K562 (cell line): ENCODE measurements around the gene WDR64. TPM values are rescaled to one million over a fixed set of nuclear protein-coding genes. Genes with fewer than 3 reads are reported as not detected.

Experiments used
- ARID3B ChIP-seq: fragments of 250-450 bp; sonication (Bioruptor Pico); IDR thresholded peaks from 2 replicates; pipeline ENCODE4 v1.4.0; 2020; ENCODE audit warnings: borderline replicate concordance
- CBX3 ChIP-seq, 2 experiments: IDR thresholded peaks; 1 replicate in 1 of 2; 2 replicates in 1 of 2; pipeline ENCODE4 v1.6.1; 2012; ENCODE audit warnings: inconsistent platforms in 2 of 2, low read length in 2 of 2, borderline replicate concordance in 1 of 2, control low read depth in 1 of 2
- CCNT2 ChIP-seq: IDR thresholded peaks from 2 replicates; pipeline ENCODE4 v1.6.1; 2011; ENCODE audit warnings: borderline replicate concordance, low read depth, mild to moderate bottlenecking, moderate library complexity, mixed read lengths, low read length; ENCODE audit not compliant: insufficient read length; ENCODE audit errors: extremely low read depth
- CXXC5 ChIP-seq: fragments of 250-450 bp; sonication (Bioruptor Pico); IDR thresholded peaks from 2 replicates; pipeline ENCODE4 v1.8.0; 2022; ENCODE audit warnings: inconsistent platforms, mild to moderate bottlenecking, moderate library complexity
- EHMT2 ChIP-seq: fragments of 450-650 bp; IDR thresholded peaks from 2 replicates; pipeline ENCODE4 v1.6.1; 2018; ENCODE audit warnings: antibody characterized with exemption
- HEY1 ChIP-seq: fragments of 250-450 bp; sonication (Bioruptor Pico); IDR thresholded peaks from 2 replicates; pipeline ENCODE4 v1.5.0; 2020; ENCODE audit warnings: mild to moderate bottlenecking, moderate library complexity, borderline replicate concordance
- JUNB ChIP-seq: fragments of 450-650 bp; formaldehyde crosslinking; conservative IDR thresholded peaks from 2 replicates; pipeline ENCODE4 v1.4.0; 2020; ENCODE audit warnings: mild to moderate bottlenecking
- NCOA1 ChIP-seq: fragments of 450-650 bp; IDR thresholded peaks from 2 replicates; pipeline ENCODE4 v1.6.1; 2016; ENCODE audit warnings: low read depth
- POLR2A ChIP-seq: fragments of 450-650 bp; conservative IDR thresholded peaks from 2 replicates; pipeline ENCODE4 v1.6.1; 2016
- STAT6 ChIP-seq: sonication (generic); formaldehyde crosslinking; IDR thresholded peaks from 2 replicates; pipeline ENCODE4 v1.8.1; 2023; ENCODE audit warnings: mild to moderate bottlenecking, missing genetic modification reagents
- TAL1 ChIP-seq: fragments of 450-650 bp; IDR thresholded peaks from 2 replicates; pipeline ENCODE4 v1.6.1; 2016; ENCODE audit warnings: mild to moderate bottlenecking
- ZC3H8 ChIP-seq: fragments of 450-650 bp; IDR thresholded peaks from 2 replicates; pipeline ENCODE4 v1.6.1; 2017
- ZNF133 ChIP-seq: fragments of 250-450 bp; sonication (Bioruptor Pico); IDR thresholded peaks from 2 replicates; pipeline ENCODE4 v1.4.0; 2020; ENCODE audit warnings: mild to moderate bottlenecking
- ZNF408 ChIP-seq: fragments of 250-450 bp; sonication (Bioruptor Pico); IDR thresholded peaks from 2 replicates; pipeline ENCODE4 v1.4.0; 2020; ENCODE audit warnings: low read depth, mild to moderate bottlenecking, moderate library complexity
- ZNF79 ChIP-seq: fragments of 250-450 bp; sonication (Bioruptor Pico); IDR thresholded peaks from 2 replicates; pipeline ENCODE4 v1.4.0; 2020; ENCODE audit warnings: low read depth, mild to moderate bottlenecking, moderate library complexity
- polyA plus RNA-seq, 8 experiments: library from polyadenylated mRNA; depleted of rRNA in 4 of 8; stranded (reverse) in 5 of 8; unstranded in 3 of 8; fragments of >200 nt; fragmentation: Nextera tagmentation in 2 of 8; fragmentation: Illumina TruSeq in 1 of 8; extraction: Ambion mirVana in 2 of 8; extraction: Trizol in 1 of 8; gene quantifications; 2 replicates each; pipeline versions ENCODE4 v1.2.1 to v1.2.3, GENCODE V29; 2011 to 2014; ENCODE audit warnings: inconsistent platforms in 1 of 8, missing spikeins in 1 of 8
- total RNA-seq, 7 experiments: library from RNA; depleted of rRNA in 6 of 7; stranded (reverse); fragments of >200 nt in 6 of 7; fragmentation: Illumina TruSeq in 2 of 7; extraction: Trizol in 2 of 7; gene quantifications; 2 replicates each; pipeline versions ENCODE4 v1.2.1 to v1.2.3, GENCODE V29; 2011 to 2021; ENCODE audit warnings: low replicate concordance in 1 of 7
- TF ChIP-seq, protein P1 (sequence below): sonication (generic); formaldehyde crosslinking; IDR thresholded peaks from 2 replicates; pipeline ENCODE4 v1.8.0; 2022; ENCODE audit warnings: mild to moderate bottlenecking, missing genetic modification reagents
- TF ChIP-seq, protein P2 (sequence below): fragments of 200-800 bp; sonication (Bioruptor generic); IDR thresholded peaks from 2 replicates; pipeline ENCODE4 v1.6.1; 2017; ENCODE audit warnings: missing genetic modification characterization, missing compliant biosample characterization
- TF ChIP-seq, protein P3 (sequence below): sonication (generic); formaldehyde crosslinking; IDR thresholded peaks from 2 replicates; pipeline ENCODE4 v1.8.0; 2023; ENCODE audit warnings: mild to moderate bottlenecking, missing genetic modification reagents

WDR64 gene
- total and polyA plus RNA-seq, 9 of the 15 experiments (the other 6 are each of a cell fraction or from before 2014, with no cell fraction given), result 0.06 to 0.29 (median 0.19) TPM; not detected in 5

- TF ChIP-seq ARID3B (CRISPR knock-in tag) (no peak), CCNT2 (peak; percentile 75), NCOA1 (no peak), TAL1 (peak; percentile 65), EHMT2 (no peak), POLR2A (no peak), CXXC5 (no peak), ZNF408 (CRISPR knock-in tag) (no peak), ZC3H8 (no peak), HEY1 (CRISPR knock-in tag) (no peak), ZNF133 (CRISPR knock-in tag) (no peak), ZNF79 (CRISPR knock-in tag) (no peak), STAT6 (CRISPR knock-in tag) (no peak), CBX3 (IDR thresholded peaks at IDR 0.05; ENCODE audit: borderline replicate concordance in 1 of 2, low read length in 2 of 2) (no peak), JUNB (CRISPR knock-in tag) (no peak)
- TF ChIP-seq, protein P1, sequence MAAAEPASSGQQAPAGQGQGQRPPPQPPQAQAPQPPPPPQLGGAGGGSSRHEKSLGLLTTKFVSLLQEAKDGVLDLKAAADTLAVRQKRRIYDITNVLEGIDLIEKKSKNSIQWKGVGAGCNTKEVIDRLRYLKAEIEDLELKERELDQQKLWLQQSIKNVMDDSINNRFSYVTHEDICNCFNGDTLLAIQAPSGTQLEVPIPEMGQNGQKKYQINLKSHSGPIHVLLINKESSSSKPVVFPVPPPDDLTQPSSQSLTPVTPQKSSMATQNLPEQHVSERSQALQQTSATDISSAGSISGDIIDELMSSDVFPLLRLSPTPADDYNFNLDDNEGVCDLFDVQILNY (CRISPR knock-in tag), result no peak
- TF ChIP-seq, protein P2, sequence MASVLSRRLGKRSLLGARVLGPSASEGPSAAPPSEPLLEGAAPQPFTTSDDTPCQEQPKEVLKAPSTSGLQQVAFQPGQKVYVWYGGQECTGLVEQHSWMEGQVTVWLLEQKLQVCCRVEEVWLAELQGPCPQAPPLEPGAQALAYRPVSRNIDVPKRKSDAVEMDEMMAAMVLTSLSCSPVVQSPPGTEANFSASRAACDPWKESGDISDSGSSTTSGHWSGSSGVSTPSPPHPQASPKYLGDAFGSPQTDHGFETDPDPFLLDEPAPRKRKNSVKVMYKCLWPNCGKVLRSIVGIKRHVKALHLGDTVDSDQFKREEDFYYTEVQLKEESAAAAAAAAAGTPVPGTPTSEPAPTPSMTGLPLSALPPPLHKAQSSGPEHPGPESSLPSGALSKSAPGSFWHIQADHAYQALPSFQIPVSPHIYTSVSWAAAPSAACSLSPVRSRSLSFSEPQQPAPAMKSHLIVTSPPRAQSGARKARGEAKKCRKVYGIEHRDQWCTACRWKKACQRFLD (CRISPR knock-in tag), result no peak
- TF ChIP-seq, protein P3, sequence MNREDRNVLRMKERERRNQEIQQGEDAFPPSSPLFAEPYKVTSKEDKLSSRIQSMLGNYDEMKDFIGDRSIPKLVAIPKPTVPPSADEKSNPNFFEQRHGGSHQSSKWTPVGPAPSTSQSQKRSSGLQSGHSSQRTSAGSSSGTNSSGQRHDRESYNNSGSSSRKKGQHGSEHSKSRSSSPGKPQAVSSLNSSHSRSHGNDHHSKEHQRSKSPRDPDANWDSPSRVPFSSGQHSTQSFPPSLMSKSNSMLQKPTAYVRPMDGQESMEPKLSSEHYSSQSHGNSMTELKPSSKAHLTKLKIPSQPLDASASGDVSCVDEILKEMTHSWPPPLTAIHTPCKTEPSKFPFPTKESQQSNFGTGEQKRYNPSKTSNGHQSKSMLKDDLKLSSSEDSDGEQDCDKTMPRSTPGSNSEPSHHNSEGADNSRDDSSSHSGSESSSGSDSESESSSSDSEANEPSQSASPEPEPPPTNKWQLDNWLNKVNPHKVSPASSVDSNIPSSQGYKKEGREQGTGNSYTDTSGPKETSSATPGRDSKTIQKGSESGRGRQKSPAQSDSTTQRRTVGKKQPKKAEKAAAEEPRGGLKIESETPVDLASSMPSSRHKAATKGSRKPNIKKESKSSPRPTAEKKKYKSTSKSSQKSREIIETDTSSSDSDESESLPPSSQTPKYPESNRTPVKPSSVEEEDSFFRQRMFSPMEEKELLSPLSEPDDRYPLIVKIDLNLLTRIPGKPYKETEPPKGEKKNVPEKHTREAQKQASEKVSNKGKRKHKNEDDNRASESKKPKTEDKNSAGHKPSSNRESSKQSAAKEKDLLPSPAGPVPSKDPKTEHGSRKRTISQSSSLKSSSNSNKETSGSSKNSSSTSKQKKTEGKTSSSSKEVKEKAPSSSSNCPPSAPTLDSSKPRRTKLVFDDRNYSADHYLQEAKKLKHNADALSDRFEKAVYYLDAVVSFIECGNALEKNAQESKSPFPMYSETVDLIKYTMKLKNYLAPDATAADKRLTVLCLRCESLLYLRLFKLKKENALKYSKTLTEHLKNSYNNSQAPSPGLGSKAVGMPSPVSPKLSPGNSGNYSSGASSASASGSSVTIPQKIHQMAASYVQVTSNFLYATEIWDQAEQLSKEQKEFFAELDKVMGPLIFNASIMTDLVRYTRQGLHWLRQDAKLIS (CRISPR knock-in tag), result no peak
These were observed 41.8 kb upstream of the WDR64 start (continued) for GRCh38 chr1:241610056-241610815.
